Measurements from ENCODE around the gene MOB3B. TPM values are rescaled to one million over a fixed set of nuclear protein-coding genes. Genes with fewer than 3 reads are reported as not detected.

MOB3B gene
- polyA plus RNA-seq, 2 of the 4 experiments (the other 2 are of a cell fraction) = 6.0 to 6.4 TPM

DNA sequence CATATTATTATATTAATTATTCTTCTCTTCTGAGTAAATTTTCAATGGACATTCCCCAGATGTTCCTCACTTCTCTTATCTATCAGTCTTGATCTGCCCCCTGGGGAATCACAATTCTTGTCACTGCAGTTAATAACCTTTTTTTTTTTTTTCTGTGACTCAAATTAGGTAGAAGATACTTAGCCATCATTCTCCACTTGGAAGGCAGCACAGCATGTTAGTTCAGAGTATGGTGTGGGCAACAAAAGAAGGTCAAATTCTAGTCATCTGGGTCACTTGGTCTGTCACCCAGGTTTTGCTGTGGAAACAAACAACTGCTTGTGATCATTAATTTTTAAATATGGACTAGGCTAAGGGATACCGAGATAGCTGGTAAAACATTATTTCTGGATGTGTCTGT is 8.1 kb upstream of the MOB3B start:
- ChIA-PET POLR2A (no interaction called here), CTCF (interaction anchor here (4.1 to 19.4 kb wide), 3 partner anchors 8 to 204 kb away, joined by 26 to 266 read pairs (median 30); partner anchors contain the start of gene MOB3B)
- ATAC-seq (no peak), FAIRE-seq (no peak), DNase-seq (ENCODE audit: low read depth in 1 of 2, low spot score in 1 of 2) (no peak)
- H3K9me3 ChIP-seq = no peaks in the 10 kb centered on the region
- H3K27ac ChIP-seq = peak overlapping the region; percentile 59 to 74; a peak in 3 of 6 replicates
- H3K4me1 ChIP-seq = peaks cover 48% of the 10 kb centered on the region
- WGBS (ENCODE audit: missing lambda C conversion rate) = 79% methylated on average over 1 of the region's 1 CpG
- TF ChIP-seq, protein P1, sequence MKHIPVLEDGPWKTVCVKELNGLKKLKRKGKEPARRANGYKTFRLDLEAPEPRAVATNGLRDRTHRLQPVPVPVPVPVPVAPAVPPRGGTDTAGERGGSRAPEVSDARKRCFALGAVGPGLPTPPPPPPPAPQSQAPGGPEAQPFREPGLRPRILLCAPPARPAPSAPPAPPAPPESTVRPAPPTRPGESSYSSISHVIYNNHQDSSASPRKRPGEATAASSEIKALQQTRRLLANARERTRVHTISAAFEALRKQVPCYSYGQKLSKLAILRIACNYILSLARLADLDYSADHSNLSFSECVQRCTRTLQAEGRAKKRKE (CRISPR knock-in tag; IDR thresholded peaks at IDR 0.05; ENCODE audit: low read depth) = no peak
- TF ChIP-seq, protein P2, sequence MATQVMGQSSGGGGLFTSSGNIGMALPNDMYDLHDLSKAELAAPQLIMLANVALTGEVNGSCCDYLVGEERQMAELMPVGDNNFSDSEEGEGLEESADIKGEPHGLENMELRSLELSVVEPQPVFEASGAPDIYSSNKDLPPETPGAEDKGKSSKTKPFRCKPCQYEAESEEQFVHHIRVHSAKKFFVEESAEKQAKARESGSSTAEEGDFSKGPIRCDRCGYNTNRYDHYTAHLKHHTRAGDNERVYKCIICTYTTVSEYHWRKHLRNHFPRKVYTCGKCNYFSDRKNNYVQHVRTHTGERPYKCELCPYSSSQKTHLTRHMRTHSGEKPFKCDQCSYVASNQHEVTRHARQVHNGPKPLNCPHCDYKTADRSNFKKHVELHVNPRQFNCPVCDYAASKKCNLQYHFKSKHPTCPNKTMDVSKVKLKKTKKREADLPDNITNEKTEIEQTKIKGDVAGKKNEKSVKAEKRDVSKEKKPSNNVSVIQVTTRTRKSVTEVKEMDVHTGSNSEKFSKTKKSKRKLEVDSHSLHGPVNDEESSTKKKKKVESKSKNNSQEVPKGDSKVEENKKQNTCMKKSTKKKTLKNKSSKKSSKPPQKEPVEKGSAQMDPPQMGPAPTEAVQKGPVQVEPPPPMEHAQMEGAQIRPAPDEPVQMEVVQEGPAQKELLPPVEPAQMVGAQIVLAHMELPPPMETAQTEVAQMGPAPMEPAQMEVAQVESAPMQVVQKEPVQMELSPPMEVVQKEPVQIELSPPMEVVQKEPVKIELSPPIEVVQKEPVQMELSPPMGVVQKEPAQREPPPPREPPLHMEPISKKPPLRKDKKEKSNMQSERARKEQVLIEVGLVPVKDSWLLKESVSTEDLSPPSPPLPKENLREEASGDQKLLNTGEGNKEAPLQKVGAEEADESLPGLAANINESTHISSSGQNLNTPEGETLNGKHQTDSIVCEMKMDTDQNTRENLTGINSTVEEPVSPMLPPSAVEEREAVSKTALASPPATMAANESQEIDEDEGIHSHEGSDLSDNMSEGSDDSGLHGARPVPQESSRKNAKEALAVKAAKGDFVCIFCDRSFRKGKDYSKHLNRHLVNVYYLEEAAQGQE (IDR thresholded peaks at IDR 0.05) = no peak
- no peak for TF ChIP-seq HOXB5 (CRISPR knock-in tag; IDR thresholded peaks at IDR 0.05)
- TF ChIP-seq HEYL (CRISPR knock-in tag; IDR thresholded peaks at IDR 0.05) = no peak
- TF ChIP-seq GATA3 (IDR thresholded peaks at IDR 0.05; ENCODE audit: borderline replicate concordance) = no peak
- TF ChIP-seq EP300 (IDR thresholded peaks at IDR 0.05) = no peak
- no peak for TF ChIP-seq HOXB13 (CRISPR knock-in tag; IDR thresholded peaks at IDR 0.05; ENCODE audit: low read depth)
- TF ChIP-seq NFE2L2 (conservative IDR thresholded peaks at IDR 0.05; ENCODE audit: low read length) = no peak
- TF ChIP-seq ZFP36 (IDR thresholded peaks at IDR 0.05; ENCODE audit: borderline replicate concordance, partially characterized antibody) = no peak
- no peak for TF ChIP-seq RAD21 (conservative IDR thresholded peaks at IDR 0.05 in 1 of 2, IDR thresholded peaks at IDR 0.05 in 1 of 2)
- no peak for TF ChIP-seq CBX8 (IDR thresholded peaks at IDR 0.05)
- H3K4me3 ChIP-seq = no peak overlapping the region
- peak overlapping the region; percentile 6; the same call in 1 of the 3 replicates for H3K4me2 ChIP-seq

DNA sequence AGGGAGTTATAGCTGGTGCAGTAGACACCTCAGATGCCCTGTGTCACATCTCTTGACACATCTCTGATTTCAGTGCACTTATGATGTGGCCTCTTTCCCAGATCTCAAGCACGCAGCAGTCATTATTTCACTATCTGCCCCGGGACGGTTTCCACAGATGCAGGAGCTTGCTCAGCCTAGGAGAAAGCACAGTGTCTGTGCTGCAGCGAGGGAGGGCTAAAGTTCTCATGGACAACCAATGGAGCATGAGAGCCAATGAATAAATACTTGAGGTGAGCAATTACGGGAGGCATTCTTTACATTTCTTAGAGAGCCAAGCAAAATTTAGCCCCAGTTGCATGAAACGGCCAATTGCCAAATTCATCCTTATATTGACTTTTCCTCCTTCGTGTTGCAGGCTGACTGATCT is 7.4 kb upstream of the MOB3B start:
- no peak overlapping the region for H3K4me3 ChIP-seq
- TF ChIP-seq HOXA7 (CRISPR knock-in tag; IDR thresholded peaks at IDR 0.05) (no peak), ZC3H11A (IDR thresholded peaks at IDR 0.05) (no peak), POLR2AphosphoS2 (conservative IDR thresholded peaks at IDR 0.05; ENCODE audit: low read length) (no peak), ZFP36 (IDR thresholded peaks at IDR 0.05; ENCODE audit: borderline replicate concordance, partially characterized antibody) (no peak), HOXB5 (CRISPR knock-in tag; IDR thresholded peaks at IDR 0.05) (no peak), ZNF302 (CRISPR knock-in tag; IDR thresholded peaks at IDR 0.05) (no peak), PHF8 (IDR thresholded peaks at IDR 0.05; ENCODE audit: borderline replicate concordance, low read depth) (no peak), EP300 (IDR thresholded peaks at IDR 0.05) (no peak), JUN (IDR thresholded peaks at IDR 0.05) (no peak)
- TF ChIP-seq, protein P3, sequence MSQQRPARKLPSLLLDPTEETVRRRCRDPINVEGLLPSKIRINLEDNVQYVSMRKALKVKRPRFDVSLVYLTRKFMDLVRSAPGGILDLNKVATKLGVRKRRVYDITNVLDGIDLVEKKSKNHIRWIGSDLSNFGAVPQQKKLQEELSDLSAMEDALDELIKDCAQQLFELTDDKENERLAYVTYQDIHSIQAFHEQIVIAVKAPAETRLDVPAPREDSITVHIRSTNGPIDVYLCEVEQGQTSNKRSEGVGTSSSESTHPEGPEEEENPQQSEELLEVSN (IDR thresholded peaks at IDR 0.05; ENCODE audit: borderline replicate concordance, low read depth) = no peak
- peak overlapping the region; percentile 6; the same call in 2 of the 3 replicates for H3K4me2 ChIP-seq
- ChIA-PET POLR2A (no interaction called here), CTCF (interaction anchor here (0.6 to 19.4 kb wide), 4 partner anchors 7 to 204 kb away, joined by 3 to 266 read pairs (median 28); partner anchors contain the start of gene MOB3B)
- no peak for DNase-seq (ENCODE audit: low read depth in 1 of 2, low spot score in 1 of 2)
- peaks cover 43% of the 10 kb centered on the region for H3K4me1 ChIP-seq
- no peak for FAIRE-seq
- 56% methylated on average over 7 of the region's 7 CpGs for WGBS (ENCODE audit: missing lambda C conversion rate)
- ATAC-seq = no peak
- H3K9me3 ChIP-seq = no peaks in the 10 kb centered on the region
- peak overlapping the region in 1 of 2 experiments; percentile 2; a peak in 1 of 6 replicates for H3K27ac ChIP-seq

DNA sequence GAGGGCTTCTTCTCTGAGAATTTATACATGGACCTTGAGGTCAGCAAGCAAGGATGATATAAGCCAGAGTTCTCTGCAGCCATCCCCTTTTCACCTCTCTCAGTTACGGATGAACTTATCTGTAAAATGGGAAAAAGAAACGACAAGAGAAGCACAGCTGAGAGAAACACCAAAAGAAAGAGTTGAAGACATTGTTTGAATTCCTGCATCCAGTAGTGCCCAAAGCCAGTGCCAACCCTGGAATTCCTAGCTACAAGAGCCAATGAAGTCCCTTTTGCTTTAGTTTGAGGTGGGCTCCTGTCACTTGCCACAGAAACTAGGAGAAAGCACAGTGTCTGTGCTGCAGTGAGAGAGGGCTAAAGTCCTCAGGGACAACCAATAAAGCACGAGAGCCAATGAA is 6.6 kb upstream of the MOB3B start:
- ATAC-seq (no peak), FAIRE-seq (no peak), DNase-seq (ENCODE audit: low read depth in 1 of 2, low spot score in 1 of 2) (no peak)
- POLR2A ChIA-PET = no interaction called here
- peaks cover 43% of the 10 kb centered on the region for H3K4me1 ChIP-seq
- CTCF ChIA-PET = interaction anchor here (0.6 to 19.4 kb wide), 4 partner anchors 11 to 203 kb away, joined by 3 to 266 read pairs (median 17); no protein-coding TSS in a partner anchor
- 77% methylated on average over 3 of the region's 3 CpGs for WGBS (ENCODE audit: missing lambda C conversion rate)
- no peak for TF ChIP-seq CBX8 (IDR thresholded peaks at IDR 0.05)
- no peak overlapping the region for H3K4me3 ChIP-seq
- no peak overlapping the region for H3K4me2 ChIP-seq
- no peaks in the 10 kb centered on the region for H3K9me3 ChIP-seq
- H3K27ac ChIP-seq = no peak overlapping the region
